ENCODE measurements around the gene SMR3A.

The SMR3A gene

GRCh38 chr4:70392057-70392776, 31.7 kb downstream of the SMR3A start:
- Histone ChIP-seq H3K23ac (ENCODE audit: low read depth, low read length, poor library complexity) (no peak overlapping the region), H3K36me3 (replicated peaks in 1 of 2; ENCODE audit: control insufficient read depth in 2 of 2, insufficient read depth in 2 of 2, low read length in 2 of 2) (no peaks in the 10 kb centered on the region), H3K14ac (ENCODE audit: low read length) (no peak overlapping the region), H2BK15ac (ENCODE audit: low read length) (no peak overlapping the region), H3K4me1 (ENCODE audit: control insufficient read depth in 2 of 2, insufficient read depth in 1 of 2, low read depth in 1 of 2, low read length in 2 of 2) (no peaks in the 10 kb centered on the region), H3K27me3 (ENCODE audit: control insufficient read depth in 3 of 3, insufficient read depth in 3 of 3, low read depth in 1 of 3, low read length in 3 of 3) (no peaks in the 10 kb centered on the region), H3K4ac (ENCODE audit: low read length) (no peak overlapping the region), H4K91ac (ENCODE audit: low read depth, low read length, poor library complexity) (no peak overlapping the region), H2AK5ac (ENCODE audit: low read depth, low read length) (no peak overlapping the region), H3K4me3 (ENCODE audit: low read length in 2 of 2) (no peak overlapping the region), H2BK5ac (ENCODE audit: low read length) (no peak overlapping the region), H2AFZ (ENCODE audit: low read length) (no peak overlapping the region), H3K27ac (replicated peaks; ENCODE audit: low read length) (no peak overlapping the region), H3K4me2 (ENCODE audit: insufficient read depth, low read length, poor library complexity, severe bottlenecking) (no peak overlapping the region), H2BK12ac (ENCODE audit: low read length) (no peak overlapping the region), H3K18ac (ENCODE audit: low read length) (no peak overlapping the region), H3K79me1 (ENCODE audit: low read depth, low read length) (no peaks in the 10 kb centered on the region), H3K9me3 (replicated peaks in 1 of 2; ENCODE audit: control insufficient read depth in 2 of 2, insufficient read depth in 1 of 2, low read depth in 1 of 2, low read length in 2 of 2) (no peaks in the 10 kb centered on the region), H3K9ac (ENCODE audit: low read depth, low read length, poor library complexity) (no peak overlapping the region), H2BK120ac (ENCODE audit: low read depth, low read length) (no peak overlapping the region), H4K8ac (ENCODE audit: low read depth, low read length) (no peak overlapping the region)
- no CpG with 5 or more reads among the region's 2 CpGs for WGBS, 2 donors (ENCODE audit: extremely low coverage in 2 of 2, insufficient read length in 2 of 2, insufficient replicate concordance in 1 of 2)
- DNase-seq (ENCODE audit: low spot score) = no peak

- no peak within 1 kb of the TSS for H3K4me3 ChIP-seq (ENCODE audit: low read length in 2 of 2)
- H3K4me2 ChIP-seq (ENCODE audit: insufficient read depth, low read length, poor library complexity, severe bottlenecking) = no peak within 1 kb of the TSS
- H3K27ac ChIP-seq (replicated peaks; ENCODE audit: low read length) = no peak within 1 kb of the TSS
- H2AK5ac ChIP-seq (ENCODE audit: low read depth, low read length) = no peak within 1 kb of the TSS
- no peaks in the 10 kb centered on the region for H3K4me1 ChIP-seq (ENCODE audit: control insufficient read depth in 2 of 2, insufficient read depth in 1 of 2, low read depth in 1 of 2, low read length in 2 of 2)
- H2BK15ac ChIP-seq (ENCODE audit: low read length) = no peak within 1 kb of the TSS
- H3K79me1 ChIP-seq (ENCODE audit: low read depth, low read length) = no peaks in the 10 kb centered on the region
- no peak within 1 kb of the TSS for H2AFZ ChIP-seq (ENCODE audit: low read length)
- no peak within 1 kb of the TSS for H4K8ac ChIP-seq (ENCODE audit: low read depth, low read length)
- H3K36me3 ChIP-seq (replicated peaks in 1 of 2; ENCODE audit: control insufficient read depth in 2 of 2, insufficient read depth in 2 of 2, low read length in 2 of 2) = no peaks in the 10 kb centered on the region
- DNase-seq (ENCODE audit: low spot score) = no peak
- H2BK5ac ChIP-seq (ENCODE audit: low read length) = no peak within 1 kb of the TSS
- H3K23ac ChIP-seq (ENCODE audit: low read depth, low read length, poor library complexity) = no peak within 1 kb of the TSS
- H3K27me3 ChIP-seq (ENCODE audit: control insufficient read depth in 3 of 3, insufficient read depth in 3 of 3, low read depth in 1 of 3, low read length in 3 of 3) = no peaks in the 10 kb centered on the region
- H3K18ac ChIP-seq (ENCODE audit: low read length) = no peak within 1 kb of the TSS
- no peak within 1 kb of the TSS for H3K4ac ChIP-seq (ENCODE audit: low read length)
- no peak within 1 kb of the TSS for H4K91ac ChIP-seq (ENCODE audit: low read depth, low read length, poor library complexity)
- H3K9me3 ChIP-seq (replicated peaks in 1 of 2; ENCODE audit: control insufficient read depth in 2 of 2, insufficient read depth in 1 of 2, low read depth in 1 of 2, low read length in 2 of 2) = no peaks in the 10 kb centered on the region
- H3K14ac ChIP-seq (ENCODE audit: low read length) = no peak within 1 kb of the TSS
- H2BK120ac ChIP-seq (ENCODE audit: low read depth, low read length) = no peak within 1 kb of the TSS
- H2BK12ac ChIP-seq (ENCODE audit: low read length) = no peak within 1 kb of the TSS
- no peak within 1 kb of the TSS for H3K9ac ChIP-seq (ENCODE audit: low read depth, low read length, poor library complexity)
These were observed 37.0 kb downstream of the SMR3A start, which contains the start of gene OPRPN for GRCh38 chr4:70397580-70397979. OPRPN (plus strand) TSS chr4:70397940; CDS start chr4:70399286, 1,346 bp downstream.

- Histone ChIP-seq H2BK12ac (ENCODE audit: low read length) (no peak overlapping the region), H2BK15ac (ENCODE audit: low read length) (no peak overlapping the region), H3K4ac (ENCODE audit: low read length) (no peak overlapping the region), H3K23ac (ENCODE audit: low read depth, low read length, poor library complexity) (no peak overlapping the region), H2BK5ac (ENCODE audit: low read length) (no peak overlapping the region), H3K27ac (replicated peaks; ENCODE audit: low read length) (no peak overlapping the region), H2AK5ac (ENCODE audit: low read depth, low read length) (no peak overlapping the region), H3K9ac (ENCODE audit: low read depth, low read length, poor library complexity) (no peak overlapping the region), H3K79me1 (ENCODE audit: low read depth, low read length) (no peaks in the 10 kb centered on the region), H3K18ac (ENCODE audit: low read length) (no peak overlapping the region), H3K27me3 (ENCODE audit: control insufficient read depth in 3 of 3, insufficient read depth in 3 of 3, low read depth in 1 of 3, low read length in 3 of 3) (no peaks in the 10 kb centered on the region), H3K4me2 (ENCODE audit: insufficient read depth, low read length, poor library complexity, severe bottlenecking) (no peak overlapping the region), H3K9me3 (replicated peaks in 1 of 2; ENCODE audit: control insufficient read depth in 2 of 2, insufficient read depth in 1 of 2, low read depth in 1 of 2, low read length in 2 of 2) (no peaks in the 10 kb centered on the region), H3K36me3 (replicated peaks in 1 of 2; ENCODE audit: control insufficient read depth in 2 of 2, insufficient read depth in 2 of 2, low read length in 2 of 2) (no peaks in the 10 kb centered on the region), H4K8ac (ENCODE audit: low read depth, low read length) (no peak overlapping the region), H3K4me3 (ENCODE audit: low read length in 2 of 2) (no peak overlapping the region), H4K91ac (ENCODE audit: low read depth, low read length, poor library complexity) (no peak overlapping the region), H2BK120ac (ENCODE audit: low read depth, low read length) (no peak overlapping the region), H3K14ac (ENCODE audit: low read length) (no peak overlapping the region), H3K4me1 (ENCODE audit: control insufficient read depth in 2 of 2, insufficient read depth in 1 of 2, low read depth in 1 of 2, low read length in 2 of 2) (no peaks in the 10 kb centered on the region), H2AFZ (ENCODE audit: low read length) (no peak overlapping the region)
- DNase-seq (ENCODE audit: low spot score) = no peak
- no CpG with 5 or more reads among the region's 1 CpG for WGBS, 2 donors (ENCODE audit: extremely low coverage in 2 of 2, insufficient read length in 2 of 2, insufficient replicate concordance in 1 of 2)
These were observed 38.8 kb downstream of the SMR3A start for GRCh38 chr4:70399319-70399718.

- Histone ChIP-seq H3K14ac (ENCODE audit: low read length) (no peak overlapping the region), H4K91ac (ENCODE audit: low read depth, low read length, poor library complexity) (no peak overlapping the region), H3K4me3 (ENCODE audit: low read length in 2 of 2) (no peak overlapping the region), H2BK15ac (ENCODE audit: low read length) (no peak overlapping the region), H3K18ac (ENCODE audit: low read length) (no peak overlapping the region), H3K4me2 (ENCODE audit: insufficient read depth, low read length, poor library complexity, severe bottlenecking) (no peak overlapping the region), H3K36me3 (replicated peaks in 1 of 2; ENCODE audit: control insufficient read depth in 2 of 2, insufficient read depth in 2 of 2, low read length in 2 of 2) (no peaks in the 10 kb centered on the region), H3K9me3 (replicated peaks in 1 of 2; ENCODE audit: control insufficient read depth in 2 of 2, insufficient read depth in 1 of 2, low read depth in 1 of 2, low read length in 2 of 2) (no peaks in the 10 kb centered on the region), H2AFZ (ENCODE audit: low read length) (no peak overlapping the region), H3K27me3 (ENCODE audit: control insufficient read depth in 3 of 3, insufficient read depth in 3 of 3, low read depth in 1 of 3, low read length in 3 of 3) (no peaks in the 10 kb centered on the region), H3K23ac (ENCODE audit: low read depth, low read length, poor library complexity) (no peak overlapping the region), H2AK5ac (ENCODE audit: low read depth, low read length) (no peak overlapping the region), H3K27ac (replicated peaks; ENCODE audit: low read length) (no peak overlapping the region), H2BK12ac (ENCODE audit: low read length) (no peak overlapping the region), H4K8ac (ENCODE audit: low read depth, low read length) (no peak overlapping the region), H2BK120ac (ENCODE audit: low read depth, low read length) (no peak overlapping the region), H3K4me1 (ENCODE audit: control insufficient read depth in 2 of 2, insufficient read depth in 1 of 2, low read depth in 1 of 2, low read length in 2 of 2) (no peaks in the 10 kb centered on the region), H3K4ac (ENCODE audit: low read length) (no peak overlapping the region), H3K9ac (ENCODE audit: low read depth, low read length, poor library complexity) (no peak overlapping the region), H2BK5ac (ENCODE audit: low read length) (no peak overlapping the region), H3K79me1 (ENCODE audit: low read depth, low read length) (no peaks in the 10 kb centered on the region)
- no CpG with 5 or more reads among the region's 1 CpG for WGBS, 2 donors (ENCODE audit: extremely low coverage in 2 of 2, insufficient read length in 2 of 2, insufficient replicate concordance in 1 of 2)
- no peak for DNase-seq (ENCODE audit: low spot score)
These were observed 42.2 kb downstream of the SMR3A start for GRCh38 chr4:70402762-70403161.
